Measurements from ENCODE around the gene GAS2L1.

- TF ChIP-seq CTCF (IDR thresholded peaks at IDR 0.05; ENCODE audit: poor library complexity, severe bottlenecking) (no peak), REST (IDR thresholded peaks at IDR 0.05; ENCODE audit: borderline replicate concordance) (no peak), EZH2 (IDR thresholded peaks at IDR 0.05; ENCODE audit: borderline replicate concordance, insufficient read depth, low read length, poor library complexity, severe bottlenecking) (no peak), EP300 (conservative IDR thresholded peaks at IDR 0.05; ENCODE audit: poor library complexity, severe bottlenecking) (no peak), RAD21 (conservative IDR thresholded peaks at IDR 0.05) (no peak), TAF1 (IDR thresholded peaks at IDR 0.05; ENCODE audit: low read depth) (no peak), POLR2AphosphoS5 (IDR thresholded peaks at IDR 0.05) (no peak), MXI1 (conservative IDR thresholded peaks at IDR 0.05; ENCODE audit: poor library complexity, severe bottlenecking) (no peak), SMC3 (conservative IDR thresholded peaks at IDR 0.05; ENCODE audit: poor library complexity) (no peak)
These were observed 4.6 kb upstream of the GAS2L1 start for GRCh38 chr22:29301716-29302401.
